ENCODE data around the gene IL12RB2.

DNA sequence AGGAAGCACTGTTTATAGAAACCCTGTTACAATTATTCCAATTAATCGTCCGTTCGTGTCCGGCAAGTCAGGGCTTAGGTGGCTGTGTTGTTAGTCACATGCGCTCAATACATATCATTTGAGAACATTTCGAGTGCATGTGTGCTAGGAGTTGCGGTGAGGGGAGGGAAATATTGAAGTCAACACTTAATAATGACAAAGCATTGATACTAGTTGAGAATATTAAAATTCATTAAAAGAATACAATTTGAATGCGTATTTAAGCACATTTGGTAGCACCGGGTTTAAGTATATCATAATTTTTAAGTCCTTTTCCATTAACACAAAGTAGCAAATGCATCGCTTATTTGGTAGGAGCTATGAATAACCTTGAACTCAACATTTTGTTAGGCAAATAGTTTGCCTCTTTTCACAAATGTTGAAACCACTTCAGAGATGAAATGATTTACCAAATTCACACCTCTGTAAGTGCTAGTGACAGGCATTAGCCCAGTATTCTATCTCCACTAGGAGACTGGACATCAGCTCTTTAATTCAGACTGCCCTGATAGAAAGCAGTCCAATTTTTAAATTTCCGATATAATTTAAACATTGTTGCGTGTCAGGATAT lies 123.6 kb downstream of the IL12RB2 start:
- no peak for TF ChIP-seq CTCF (conservative IDR thresholded peaks at IDR 0.05; ENCODE audit: low read depth, low read length)
- no peak for TF ChIP-seq EZH2 (IDR thresholded peaks at IDR 0.05; ENCODE audit: low read length, unreplicated experiment)
- no peak for TF ChIP-seq EZH2phosphoT487 (IDR thresholded peaks at IDR 0.05; ENCODE audit: borderline replicate concordance, low read length)
